ENCODE data around the gene OR2AG2. TPM values are rescaled to one million over a fixed set of nuclear protein-coding genes. Genes with fewer than 3 reads are reported as not detected.

OR2AG2 gene
- total and polyA plus RNA-seq, 9 of the 15 experiments (the other 6 are each of a cell fraction or from before 2014, with no cell fraction given): 0.15 to 0.91 (median 0.55) TPM

DNA sequence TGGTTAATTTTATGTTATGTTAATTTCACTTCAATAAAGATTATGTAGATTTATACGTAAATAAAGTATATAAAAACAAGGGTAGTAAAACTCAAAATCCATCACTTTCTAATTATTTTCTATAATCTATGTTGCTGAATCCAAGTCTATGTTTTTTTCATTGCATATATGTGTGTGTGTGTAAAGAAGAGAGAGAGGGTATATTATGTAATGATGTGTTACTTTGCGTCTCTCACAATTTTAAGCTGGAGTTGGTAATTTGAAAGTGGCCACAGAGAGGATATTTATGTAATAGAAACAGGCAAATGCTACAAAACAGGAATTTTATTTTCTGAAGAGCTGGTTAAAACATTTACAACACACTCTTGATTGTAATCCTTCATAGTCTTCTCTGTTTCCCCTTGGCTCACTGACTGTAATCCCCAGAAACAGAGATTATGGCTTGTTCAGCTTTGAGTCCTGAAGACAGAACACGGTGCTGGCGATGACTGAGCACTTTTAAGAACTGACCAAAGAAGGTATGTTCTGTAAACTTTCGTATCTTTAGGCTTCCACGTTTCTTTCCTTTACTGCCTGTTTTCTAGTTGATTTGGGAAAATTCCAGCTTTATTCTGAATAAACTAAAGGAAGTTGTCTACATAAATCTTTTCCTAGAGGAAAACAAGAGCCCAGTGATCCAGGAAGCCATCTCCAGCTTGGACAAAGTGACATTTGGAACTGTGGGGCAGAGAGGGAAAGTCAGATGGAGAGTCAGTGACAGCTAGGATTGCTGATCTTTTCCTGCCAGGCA is 43.6 kb downstream of the OR2AG2 start (continued):
- TF ChIP-seq, protein P1, sequence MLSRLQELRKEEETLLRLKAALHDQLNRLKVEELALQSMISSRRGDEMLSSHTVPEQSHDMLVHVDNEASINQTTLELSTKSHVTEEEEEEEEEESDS (CRISPR knock-in tag; IDR thresholded peaks at IDR 0.05): no peak
- TF ChIP-seq, protein P2, sequence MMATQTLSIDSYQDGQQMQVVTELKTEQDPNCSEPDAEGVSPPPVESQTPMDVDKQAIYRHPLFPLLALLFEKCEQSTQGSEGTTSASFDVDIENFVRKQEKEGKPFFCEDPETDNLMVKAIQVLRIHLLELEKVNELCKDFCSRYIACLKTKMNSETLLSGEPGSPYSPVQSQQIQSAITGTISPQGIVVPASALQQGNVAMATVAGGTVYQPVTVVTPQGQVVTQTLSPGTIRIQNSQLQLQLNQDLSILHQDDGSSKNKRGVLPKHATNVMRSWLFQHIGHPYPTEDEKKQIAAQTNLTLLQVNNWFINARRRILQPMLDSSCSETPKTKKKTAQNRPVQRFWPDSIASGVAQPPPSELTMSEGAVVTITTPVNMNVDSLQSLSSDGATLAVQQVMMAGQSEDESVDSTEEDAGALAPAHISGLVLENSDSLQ (IDR thresholded peaks at IDR 0.05): peak; percentile 22; the same call in 1 of the 2 replicates
- TF ChIP-seq EP400 (IDR thresholded peaks at IDR 0.05) (peak; percentile 20; the same call in 1 of the 2 replicates), BMI1 (IDR thresholded peaks at IDR 0.05; ENCODE audit: low read length) (no peak), DACH1 (IDR thresholded peaks at IDR 0.05; ENCODE audit: partially characterized antibody) (no peak), KLF6 (CRISPR knock-in tag; IDR thresholded peaks at IDR 0.05; ENCODE audit: borderline replicate concordance) (0 out of 2 replicates have a peak, but pooled peaks have one; percentile 12), ZEB2 (IDR thresholded peaks at IDR 0.05) (no peak), ZFP91 (CRISPR knock-in tag; IDR thresholded peaks at IDR 0.05) (no peak), SMARCB1 (IDR thresholded peaks at IDR 0.05; ENCODE audit: insufficient read length, low read depth) (peak; percentile 25), SMARCA5 (IDR thresholded peaks at IDR 0.05) (no peak), NR4A1 (CRISPR knock-in tag; IDR thresholded peaks at IDR 0.05) (no peak), NR4A1 (tag; IDR thresholded peaks at IDR 0.05) (no peak), SOX6 (IDR thresholded peaks at IDR 0.05) (0 out of 2 replicates have a peak, but pooled peaks have one; percentile 16), JUN (IDR thresholded peaks at IDR 0.05; ENCODE audit: borderline replicate concordance, low read depth, low read length) (no peak), JUN (CRISPR knock-in tag; IDR thresholded peaks at IDR 0.05; ENCODE audit: borderline replicate concordance) (no peak), CUX1 (CRISPR knock-in tag; IDR thresholded peaks at IDR 0.05) (no peak), NCOR1 (IDR thresholded peaks at IDR 0.05) (no peak), PHF20 (IDR thresholded peaks at IDR 0.05; ENCODE audit: partially characterized antibody) (no peak), ZNF316 (IDR thresholded peaks at IDR 0.05) (peak; percentile 95), FUS (optimal IDR thresholded peaks at IDR 0.05; ENCODE audit: low read depth, low read length) (no peak), ZFP36 (IDR thresholded peaks at IDR 0.05; ENCODE audit: low read depth, low read length, partially characterized antibody) (no peak), NBN (IDR thresholded peaks at IDR 0.05; ENCODE audit: low read depth) (no peak), ZNF232 (CRISPR knock-in tag; IDR thresholded peaks at IDR 0.05) (no peak)

Measured in K562 (cell line).